NK-92 (cell line): ENCODE data around the gene DTX4.

Experiments used
- DNase-seq: peaks from one replicate; lab custom pipeline; 2025; ENCODE audit not compliant: unreplicated experiment; lab: John Stamatoyannopoulos, UW

Gene DTX4

GRCh38 chr11:59189986-59190385 lies 18.1 kb downstream of the DTX4 start:
- DNase-seq: no peak

GRCh38 chr11:59191095-59191494 lies 19.2 kb downstream of the DTX4 start:
- DNase-seq: no peak

GRCh38 chr11:59191890-59192289 lies 20.0 kb downstream of the DTX4 start:
- DNase-seq: no peak

GRCh38 chr11:59192446-59193020 lies 20.6 kb downstream of the DTX4 start:
- DNase-seq: no peak

GRCh38 chr11:59193587-59194130 lies 21.7 kb downstream of the DTX4 start:
- no peak for DNase-seq

GRCh38 chr11:59195586-59195985 lies 23.7 kb downstream of the DTX4 start:
- DNase-seq: no peak

- DNase-seq: no peak
Measured at GRCh38 chr11:59196777-59197176, 24.8 kb downstream of the DTX4 start.

- no peak for DNase-seq
Measured at GRCh38 chr11:59197991-59198390, 26.1 kb downstream of the DTX4 start.

GRCh38 chr11:59198726-59199125 lies 26.8 kb downstream of the DTX4 start:
- no peak for DNase-seq

GRCh38 chr11:59199546-59200422 lies 27.9 kb downstream of the DTX4 start:
- DNase-seq: no peak

- DNase-seq: no peak
Measured at GRCh38 chr11:59200423-59200746, 28.5 kb downstream of the DTX4 start.

GRCh38 chr11:59201353-59201752 lies 29.4 kb downstream of the DTX4 start:
- DNase-seq: no peak

GRCh38 chr11:59204746-59205145 lies 32.8 kb downstream of the DTX4 start:
- DNase-seq: no peak

GRCh38 chr11:59205648-59206047 lies 33.7 kb downstream of the DTX4 start:
- no peak for DNase-seq

GRCh38 chr11:59206635-59207034 lies 34.7 kb downstream of the DTX4 start:
- DNase-seq: no peak

GRCh38 chr11:59207988-59208451 lies 36.1 kb downstream of the DTX4 start:
- DNase-seq: no peak

- no peak for DNase-seq
Measured at GRCh38 chr11:59208956-59209355, 37.0 kb downstream of the DTX4 start.

GRCh38 chr11:59212222-59212621 lies 40.3 kb downstream of the DTX4 start:
- no peak for DNase-seq

GRCh38 chr11:59212744-59213631 lies 41.1 kb downstream of the DTX4 start, which contains the start of gene MPEG1:
TSS of gene MPEG1 (minus strand) at chr11:59212927. CDS start at chr11:59212865, 62 bp downstream.
- no peak for DNase-seq

- DNase-seq: no peak
Measured at GRCh38 chr11:59214141-59214893, 42.4 kb downstream of the DTX4 start.
